NT2/D1 (cell line): ENCODE results near the gene PLCL1.

Experiments used
- YY1 ChIP-seq: IDR thresholded peaks from 2 replicates; pipeline ENCODE4 v1.6.1; 2011; ENCODE audit not compliant: insufficient read length, insufficient read depth
- ZNF274 ChIP-seq: IDR thresholded peaks from 2 replicates; pipeline ENCODE4 v1.6.1; 2011; ENCODE audit warnings: mild to moderate bottlenecking, low read depth, low read length

DNA sequence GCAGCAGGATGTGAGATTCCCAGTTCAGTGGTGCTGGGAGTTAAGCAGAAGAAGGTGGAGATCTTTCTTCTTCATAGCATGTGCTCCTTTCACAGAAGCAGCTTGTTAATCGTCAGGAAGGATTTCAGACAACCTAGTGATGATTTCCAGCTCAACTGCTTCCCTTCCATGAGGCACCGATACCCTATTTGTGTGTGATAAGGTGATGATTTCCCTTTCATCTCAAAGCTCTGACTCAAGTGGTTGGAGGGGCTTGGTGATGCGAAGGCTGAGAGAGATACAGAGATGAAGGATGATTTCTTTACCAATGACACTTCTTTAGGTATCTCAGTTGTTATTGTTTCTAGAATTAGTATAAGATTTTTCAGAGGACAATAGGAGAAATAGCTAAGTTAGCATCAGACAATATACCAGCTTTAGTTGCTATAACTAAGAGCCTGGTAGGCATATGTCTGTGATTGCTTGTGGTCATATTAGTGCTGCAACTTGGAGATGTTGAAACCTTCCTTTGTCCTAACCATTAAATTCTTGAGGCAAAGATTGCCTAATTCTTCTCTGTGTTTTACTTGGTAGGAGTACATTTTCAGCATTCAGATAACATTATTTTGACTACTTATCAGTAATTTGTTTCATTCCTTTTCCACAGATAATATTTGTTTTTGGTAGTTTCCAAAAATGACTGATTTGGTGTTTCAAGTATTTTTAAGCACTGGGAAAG is 111.3 kb downstream of the PLCL1 start:
- TF ChIP-seq YY1, result no peak
- no peak for TF ChIP-seq ZNF274
